22Rv1 (cell line): ENCODE data around the gene LRRFIP1.

Experiments used
- ZFX ChIP-seq: fragments of 450-650 bp; IDR thresholded peaks from 2 replicates; pipeline ENCODE4 v1.6.1; 2017; ENCODE audit warnings: antibody characterized with exemption, borderline replicate concordance
- TF ChIP-seq, protein P1 (sequence below): fragments of 450-650 bp; IDR thresholded peaks from 2 replicates; pipeline ENCODE4 v1.5.1; 2017; ENCODE audit warnings: mild to moderate bottlenecking

DNA sequence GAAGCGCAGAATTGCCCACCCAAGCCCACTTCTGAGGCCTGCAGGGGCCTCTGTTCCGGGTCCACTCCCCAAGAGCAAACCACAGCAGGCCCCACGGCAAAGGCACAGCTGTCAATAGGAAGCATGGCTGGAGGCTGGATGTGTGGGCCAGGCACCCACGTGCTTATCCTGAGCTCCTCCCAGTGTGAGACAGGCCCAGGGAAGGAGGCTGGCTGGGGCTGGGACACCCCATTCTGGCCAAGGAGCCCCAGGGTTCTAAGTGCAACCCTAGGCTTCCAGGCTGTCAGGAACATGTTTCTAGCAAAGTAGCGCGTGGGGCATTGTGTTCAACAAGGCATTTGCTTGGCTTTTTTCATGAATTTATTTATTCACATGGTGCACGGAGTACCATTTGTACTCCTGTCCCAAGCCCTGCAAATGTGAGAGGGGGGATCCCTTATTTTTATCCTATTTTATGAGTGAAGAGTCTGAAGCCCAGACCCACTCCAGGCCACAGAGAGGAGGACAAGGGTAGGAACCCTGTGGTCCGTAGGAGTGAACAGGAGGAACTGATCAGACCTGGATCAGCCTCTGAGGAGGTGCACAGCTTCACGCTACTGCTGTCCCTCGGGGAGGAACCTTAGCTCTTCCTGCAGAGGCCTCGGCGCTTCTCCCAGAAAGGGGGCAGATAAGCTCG is 30.7 kb upstream of the LRRFIP1 start:
- TF ChIP-seq, protein P1, sequence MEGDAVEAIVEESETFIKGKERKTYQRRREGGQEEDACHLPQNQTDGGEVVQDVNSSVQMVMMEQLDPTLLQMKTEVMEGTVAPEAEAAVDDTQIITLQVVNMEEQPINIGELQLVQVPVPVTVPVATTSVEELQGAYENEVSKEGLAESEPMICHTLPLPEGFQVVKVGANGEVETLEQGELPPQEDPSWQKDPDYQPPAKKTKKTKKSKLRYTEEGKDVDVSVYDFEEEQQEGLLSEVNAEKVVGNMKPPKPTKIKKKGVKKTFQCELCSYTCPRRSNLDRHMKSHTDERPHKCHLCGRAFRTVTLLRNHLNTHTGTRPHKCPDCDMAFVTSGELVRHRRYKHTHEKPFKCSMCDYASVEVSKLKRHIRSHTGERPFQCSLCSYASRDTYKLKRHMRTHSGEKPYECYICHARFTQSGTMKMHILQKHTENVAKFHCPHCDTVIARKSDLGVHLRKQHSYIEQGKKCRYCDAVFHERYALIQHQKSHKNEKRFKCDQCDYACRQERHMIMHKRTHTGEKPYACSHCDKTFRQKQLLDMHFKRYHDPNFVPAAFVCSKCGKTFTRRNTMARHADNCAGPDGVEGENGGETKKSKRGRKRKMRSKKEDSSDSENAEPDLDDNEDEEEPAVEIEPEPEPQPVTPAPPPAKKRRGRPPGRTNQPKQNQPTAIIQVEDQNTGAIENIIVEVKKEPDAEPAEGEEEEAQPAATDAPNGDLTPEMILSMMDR = no peak
- TF ChIP-seq ZFX = no peak
